ENCODE results near the gene LIN28A.
"Not testable (repeated sequence)": the region's sequence is repeated elsewhere in the genome, so short reads cannot be mapped to it uniquely, and the experiment has no call there.

LIN28A gene

GRCh38 chr1:26368006-26368405 is 42.6 kb upstream of the LIN28A start:
- no peak for TF ChIP-seq CTCF (IDR thresholded peaks at IDR 0.05; ENCODE audit: borderline replicate concordance, insufficient read depth, low read depth, low read length)
- H3K4me3 ChIP-seq (ENCODE audit: low read depth, low read length): no peak overlapping the region

DNA sequence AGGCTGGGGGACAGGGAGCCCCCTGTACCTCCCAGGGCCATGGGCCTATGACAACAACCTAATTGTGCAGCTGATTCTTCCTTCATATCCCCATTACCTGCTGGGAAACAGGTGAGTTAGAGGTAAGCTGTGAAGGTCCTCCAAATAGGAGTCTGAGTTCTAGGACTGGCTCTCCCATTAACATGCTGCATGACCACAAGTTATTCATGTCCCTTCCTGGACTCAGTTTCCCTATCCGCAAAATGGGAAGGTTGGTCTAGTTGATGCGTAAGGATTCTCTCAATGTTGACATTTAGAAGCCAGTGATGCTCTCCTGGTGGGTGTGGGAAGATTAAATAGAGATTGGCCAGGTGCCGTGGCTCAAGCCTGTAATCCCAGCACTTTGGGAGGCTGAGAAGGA is 42.1 kb upstream of the LIN28A start:
- TF ChIP-seq CTCF (IDR thresholded peaks at IDR 0.05; ENCODE audit: borderline replicate concordance, insufficient read depth, low read depth, low read length): no peak
- no peak overlapping the region for H3K4me3 ChIP-seq (ENCODE audit: low read depth, low read length)

DNA sequence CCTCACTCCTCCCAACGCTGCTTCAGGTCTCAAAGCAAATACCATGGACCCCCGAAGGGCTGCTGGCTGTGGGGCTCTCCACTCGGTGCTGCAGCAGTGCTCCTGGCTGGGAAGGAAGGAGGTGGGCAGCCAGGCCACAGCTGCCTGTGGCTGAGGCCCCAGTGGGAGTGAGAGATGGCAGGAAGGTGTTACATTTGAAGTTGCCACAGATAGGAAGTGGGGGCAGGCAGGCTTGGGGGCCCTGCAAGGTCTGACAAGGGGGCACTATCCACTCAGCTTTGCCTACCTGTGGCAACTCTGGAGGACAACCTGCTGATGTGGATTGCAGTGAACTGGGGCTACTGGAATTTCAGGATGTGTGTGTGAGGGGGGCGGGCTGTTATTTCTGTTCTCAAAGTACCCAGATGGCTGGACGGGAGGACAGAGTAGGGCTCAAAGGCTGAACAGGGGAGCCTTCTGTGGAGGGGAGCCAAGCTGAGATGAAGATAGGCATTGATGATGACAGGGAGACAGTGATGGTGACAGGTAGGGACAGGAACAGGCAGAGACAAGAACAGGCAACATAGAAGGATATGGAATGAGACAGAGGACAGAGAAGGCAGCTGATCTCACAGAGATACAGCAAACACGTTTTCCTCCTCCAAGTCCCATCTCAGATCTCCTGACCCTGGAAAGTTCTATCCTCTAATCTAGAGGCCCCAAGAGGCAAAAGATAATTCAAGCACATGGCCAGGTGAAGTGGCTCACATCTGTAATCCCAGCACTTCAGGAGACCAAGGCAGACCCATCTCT is 39.8 kb upstream of the LIN28A start:
- no peak overlapping the region for H3K4me3 ChIP-seq (ENCODE audit: low read depth, low read length)
- TF ChIP-seq CTCF (IDR thresholded peaks at IDR 0.05; ENCODE audit: borderline replicate concordance, insufficient read depth, low read depth, low read length): no peak

DNA sequence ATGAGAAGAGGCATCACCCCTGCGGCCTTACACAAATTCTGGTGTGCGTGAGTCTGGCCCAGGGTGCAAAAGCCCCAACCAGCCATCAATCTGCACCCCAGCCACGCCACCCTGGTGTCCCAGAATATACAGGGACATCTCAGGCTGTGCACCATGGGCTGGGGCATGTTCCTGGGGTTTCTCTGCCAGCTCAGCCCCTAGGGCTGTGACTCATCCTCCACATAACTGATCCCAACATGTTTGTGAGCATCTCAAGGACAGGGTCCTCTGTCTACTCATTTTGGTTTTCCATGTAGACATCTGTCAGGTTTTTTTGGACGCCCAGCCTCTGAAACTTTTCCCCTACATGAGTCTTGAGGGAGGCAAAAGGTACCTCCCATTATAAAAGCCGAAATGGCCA is 38.6 kb upstream of the LIN28A start:
- no peak for TF ChIP-seq CTCF (IDR thresholded peaks at IDR 0.05; ENCODE audit: borderline replicate concordance, insufficient read depth, low read depth, low read length)
- H3K4me3 ChIP-seq (ENCODE audit: low read depth, low read length): no peak overlapping the region

DNA sequence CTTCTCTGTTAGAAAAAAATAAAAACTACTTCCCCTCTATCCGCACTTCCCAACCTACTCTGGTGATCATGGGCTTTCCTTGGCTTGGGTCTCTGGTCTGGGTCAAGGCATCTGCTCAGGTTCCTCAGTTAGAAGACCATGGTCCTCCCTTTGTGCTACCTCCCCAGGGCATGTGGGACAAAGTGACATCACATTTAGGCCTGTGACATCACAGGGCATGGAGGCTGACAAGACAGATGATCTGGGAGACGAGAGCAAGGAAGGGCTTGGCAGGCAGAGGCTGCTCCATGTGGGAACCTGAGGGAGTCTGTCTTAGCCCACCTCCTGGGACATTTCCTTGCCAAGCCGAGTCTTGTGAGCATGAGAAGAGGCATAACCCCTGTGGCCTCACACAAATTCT is 38.0 kb upstream of the LIN28A start, which contains the start of gene ZNF683:
ZNF683 (minus strand) TSS at position 140 of the 400 bp plus-strand sequence. CDS start 4,179 bp downstream, outside the sequence.
- H3K4me3 ChIP-seq (ENCODE audit: low read depth, low read length): not testable (repeated sequence)

DNA sequence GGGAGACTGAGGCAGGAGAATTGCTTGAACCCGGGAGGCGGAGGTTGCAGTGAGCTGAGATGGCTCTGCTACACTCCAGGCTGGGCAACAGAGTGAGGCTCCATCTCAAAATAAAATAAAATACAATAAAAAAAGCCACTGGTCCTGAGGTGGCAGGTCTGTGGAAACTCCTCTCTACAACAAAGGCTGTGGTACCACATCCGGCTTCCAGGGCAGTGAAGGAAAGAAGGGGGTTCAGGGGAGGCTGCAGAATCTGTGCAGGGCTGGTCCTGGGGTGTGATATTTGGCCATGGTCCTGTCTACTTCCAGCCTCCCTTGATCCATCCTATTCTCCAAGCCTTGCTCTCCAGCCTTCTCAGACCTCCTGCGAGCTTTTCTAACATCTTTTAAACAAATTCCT is 37.3 kb upstream of the LIN28A start:
- H3K4me3 ChIP-seq (ENCODE audit: low read depth, low read length): no peak overlapping the region
- TF ChIP-seq CTCF (IDR thresholded peaks at IDR 0.05; ENCODE audit: borderline replicate concordance, insufficient read depth, low read depth, low read length): no peak

DNA sequence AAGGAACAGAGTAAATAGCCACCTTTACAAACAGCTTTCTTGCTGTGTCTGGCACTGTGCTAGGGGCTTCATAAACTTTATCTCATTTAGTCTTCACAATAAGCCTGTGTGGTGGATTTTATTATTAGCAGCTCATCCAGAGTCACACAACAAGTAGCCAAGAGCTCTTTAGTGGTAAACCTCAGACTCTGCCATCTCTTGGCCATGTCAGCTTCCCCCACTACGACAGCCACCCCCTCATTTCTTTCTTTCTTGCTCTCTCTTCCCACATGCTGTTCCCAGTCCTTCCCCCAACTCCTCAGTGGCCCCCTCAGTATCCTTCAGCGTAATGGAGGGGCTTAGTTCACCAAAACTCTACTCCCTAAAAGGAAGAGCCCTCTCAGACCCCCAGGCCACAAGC is 36.8 kb upstream of the LIN28A start:
- TF ChIP-seq CTCF (IDR thresholded peaks at IDR 0.05; ENCODE audit: borderline replicate concordance, insufficient read depth, low read depth, low read length): no peak
- H3K4me3 ChIP-seq (ENCODE audit: low read depth, low read length): no peak overlapping the region

- H3K4me3 ChIP-seq (ENCODE audit: low read depth, low read length): not testable (repeated sequence)
These were observed 36.3 kb upstream of the LIN28A start for GRCh38 chr1:26374361-26374760.
